KMS-11 (cell line): ENCODE results near the gene SERPINA9.
"Not testable (repeated sequence)": the region's sequence is repeated elsewhere in the genome, so short reads cannot be mapped to it uniquely, and the experiment has no call there.

ENCODE experiments used
- H2AFZ ChIP-seq: fragments of 200-600 bp; sonication (generic); 2 replicates; pipeline ENCODE4 v1.6.1; 2016; ENCODE audit warnings: antibody characterized with exemption, mixed run types, low read depth
- H3K27ac ChIP-seq: fragments of 200-600 bp; sonication (generic); 2 replicates; pipeline ENCODE4 v1.6.1; 2016; ENCODE audit warnings: mild to moderate bottlenecking, mixed run types
- H3K27me3 ChIP-seq: fragments of 200-600 bp; sonication (generic); 2 replicates; pipeline ENCODE4 v1.6.1; 2017; ENCODE audit warnings: mild to moderate bottlenecking, low read depth, mixed run types, moderate library complexity; ENCODE audit not compliant: insufficient read depth
- H3K36me3 ChIP-seq: fragments of 200-600 bp; sonication (generic); 2 replicates; pipeline ENCODE4 v1.6.1; 2017; ENCODE audit warnings: mild to moderate bottlenecking, mixed run types; ENCODE audit not compliant: insufficient read depth
- H3K4me1 ChIP-seq: fragments of 200-600 bp; sonication (generic); 2 replicates; pipeline ENCODE4 v1.6.1; 2016; ENCODE audit warnings: mild to moderate bottlenecking, low read depth, mixed run types; ENCODE audit not compliant: poor library complexity, severe bottlenecking
- H3K4me2 ChIP-seq: fragments of 200-600 bp; sonication (generic); 2 replicates; pipeline ENCODE4 v1.7.0; 2016; ENCODE audit warnings: mild to moderate bottlenecking, mixed run types
- H3K4me3 ChIP-seq: fragments of 200-600 bp; sonication (generic); IDR thresholded peaks from 2 replicates; pipeline ENCODE4 v1.6.1; 2017; ENCODE audit warnings: low read depth, low read length, mixed read lengths; ENCODE audit not compliant: insufficient read depth
- H3K79me2 ChIP-seq: fragments of 200-600 bp; sonication (generic); 2 replicates; pipeline ENCODE4 v1.6.1; 2016; ENCODE audit warnings: low read depth, mixed run types; ENCODE audit not compliant: insufficient read depth
- H3K9ac ChIP-seq: fragments of 200-600 bp; sonication (generic); 2 replicates; pipeline ENCODE4 v1.6.1; 2016; ENCODE audit warnings: mild to moderate bottlenecking, mixed run types
- H4K20me1 ChIP-seq: fragments of 200-600 bp; sonication (generic); 2 replicates; pipeline ENCODE4 v1.6.1; 2016; ENCODE audit warnings: mild to moderate bottlenecking, mixed run types; ENCODE audit not compliant: insufficient read depth
- TF ChIP-seq, protein P1 (sequence below): fragments of 200-600 bp; sonication (generic); conservative IDR thresholded peaks from 2 replicates; pipeline ENCODE4 v1.6.1; 2017; ENCODE audit warnings: low read depth, mild to moderate bottlenecking, antibody characterized with exemption, low read length, moderate library complexity, mixed read lengths

Gene SERPINA9

GRCh38 chr14:94423453-94424056 lies 52.4 kb downstream of the SERPINA9 start:
- Histone ChIP-seq H3K27ac (no peak overlapping the region), H3K36me3 (no peaks in the 10 kb centered on the region), H3K4me2 (no peak overlapping the region), H3K27me3 (no peaks in the 10 kb centered on the region), H3K9ac (no peak overlapping the region), H3K4me1 (no peaks in the 10 kb centered on the region), H3K79me2 (no peaks in the 10 kb centered on the region), H3K4me3 (no peak overlapping the region), H4K20me1 (no peaks in the 10 kb centered on the region), H2AFZ (no peak overlapping the region)
- TF ChIP-seq, protein P1, sequence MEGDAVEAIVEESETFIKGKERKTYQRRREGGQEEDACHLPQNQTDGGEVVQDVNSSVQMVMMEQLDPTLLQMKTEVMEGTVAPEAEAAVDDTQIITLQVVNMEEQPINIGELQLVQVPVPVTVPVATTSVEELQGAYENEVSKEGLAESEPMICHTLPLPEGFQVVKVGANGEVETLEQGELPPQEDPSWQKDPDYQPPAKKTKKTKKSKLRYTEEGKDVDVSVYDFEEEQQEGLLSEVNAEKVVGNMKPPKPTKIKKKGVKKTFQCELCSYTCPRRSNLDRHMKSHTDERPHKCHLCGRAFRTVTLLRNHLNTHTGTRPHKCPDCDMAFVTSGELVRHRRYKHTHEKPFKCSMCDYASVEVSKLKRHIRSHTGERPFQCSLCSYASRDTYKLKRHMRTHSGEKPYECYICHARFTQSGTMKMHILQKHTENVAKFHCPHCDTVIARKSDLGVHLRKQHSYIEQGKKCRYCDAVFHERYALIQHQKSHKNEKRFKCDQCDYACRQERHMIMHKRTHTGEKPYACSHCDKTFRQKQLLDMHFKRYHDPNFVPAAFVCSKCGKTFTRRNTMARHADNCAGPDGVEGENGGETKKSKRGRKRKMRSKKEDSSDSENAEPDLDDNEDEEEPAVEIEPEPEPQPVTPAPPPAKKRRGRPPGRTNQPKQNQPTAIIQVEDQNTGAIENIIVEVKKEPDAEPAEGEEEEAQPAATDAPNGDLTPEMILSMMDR: peak; percentile 52

- Histone ChIP-seq H3K4me2 (no peak overlapping the region), H2AFZ (no peak overlapping the region), H3K36me3 (no peaks in the 10 kb centered on the region), H3K27ac (no peak overlapping the region), H3K79me2 (no peaks in the 10 kb centered on the region), H3K4me3 (no peak overlapping the region), H3K4me1 (no peaks in the 10 kb centered on the region), H3K27me3 (no peaks in the 10 kb centered on the region), H3K9ac (no peak overlapping the region), H4K20me1 (no peaks in the 10 kb centered on the region)
- TF ChIP-seq, protein P1: no peak
Observed at GRCh38 chr14:94421316-94421715, 54.7 kb downstream of the SERPINA9 start.

DNA sequence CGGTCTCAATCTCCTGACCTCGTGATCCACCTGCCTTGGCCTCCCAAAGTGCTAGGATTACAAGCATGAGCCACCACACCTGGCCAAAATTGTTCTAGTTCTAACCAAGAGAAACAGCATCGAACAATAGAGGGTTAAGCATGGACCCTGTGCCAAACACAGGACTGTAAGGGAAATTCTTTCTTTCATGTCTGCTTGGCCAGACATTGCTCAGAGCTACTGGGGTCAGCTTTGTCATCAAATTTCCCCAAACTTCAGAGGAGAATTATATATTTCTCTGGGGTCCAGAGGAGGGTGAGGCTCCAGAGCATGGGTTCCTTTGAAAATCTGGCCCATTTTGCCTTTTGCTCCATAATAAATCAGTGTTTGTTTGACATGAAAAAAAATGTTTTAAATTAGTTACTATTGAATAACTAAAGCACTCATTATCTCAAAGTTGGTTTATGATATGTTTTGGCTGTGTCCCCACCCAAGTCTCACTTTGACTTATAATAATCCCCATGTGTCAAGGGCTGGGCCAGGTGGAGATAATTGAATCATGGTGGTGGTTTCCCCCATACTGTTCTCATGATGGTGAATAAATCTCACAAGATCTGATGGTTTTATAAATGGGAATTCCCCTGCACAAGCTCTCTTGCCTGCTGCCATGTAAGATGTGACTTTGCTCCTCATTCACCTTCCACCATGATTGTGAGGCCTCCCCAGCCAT lies 58.3 kb downstream of the SERPINA9 start:
- H3K4me1 ChIP-seq, H3K36me3 ChIP-seq, H3K4me2 ChIP-seq, H3K79me2 ChIP-seq, H3K4me3 ChIP-seq, H3K9ac ChIP-seq, H3K27ac ChIP-seq, H3K27me3 ChIP-seq, H4K20me1 ChIP-seq, H2AFZ ChIP-seq: not testable (repeated sequence)
